ELR (cell line): ENCODE measurements around the gene SLITRK1.
A peak's percentile ranks its signal among the peaks of the same experiment; 100 is the strongest.

Experiments
- DNase-seq: peaks from one replicate; pipeline ENCODE4 v3.0.0-alpha.2; 2015; ENCODE audit warnings: low read depth

The SLITRK1 gene

DNA sequence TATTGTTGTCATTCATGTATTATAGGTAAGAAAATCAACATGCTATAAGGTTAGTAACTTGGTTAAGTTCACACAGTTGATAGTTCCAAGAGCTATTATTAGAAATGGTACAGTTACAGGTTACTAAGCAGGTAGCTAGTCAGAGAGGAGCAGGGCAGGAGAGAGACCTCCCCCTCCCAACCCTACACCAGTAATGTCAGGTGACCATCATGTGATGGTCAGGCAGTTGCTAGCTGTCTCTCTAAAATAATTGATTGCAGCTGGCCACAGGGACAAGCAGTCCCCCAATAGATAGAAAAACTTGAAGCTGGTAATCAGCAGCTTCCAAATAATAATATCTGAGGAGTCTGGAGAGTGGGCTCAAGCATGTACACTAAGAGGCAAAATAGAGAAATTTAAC is 14.6 kb downstream of the SLITRK1 start:
- no peak for DNase-seq

DNA sequence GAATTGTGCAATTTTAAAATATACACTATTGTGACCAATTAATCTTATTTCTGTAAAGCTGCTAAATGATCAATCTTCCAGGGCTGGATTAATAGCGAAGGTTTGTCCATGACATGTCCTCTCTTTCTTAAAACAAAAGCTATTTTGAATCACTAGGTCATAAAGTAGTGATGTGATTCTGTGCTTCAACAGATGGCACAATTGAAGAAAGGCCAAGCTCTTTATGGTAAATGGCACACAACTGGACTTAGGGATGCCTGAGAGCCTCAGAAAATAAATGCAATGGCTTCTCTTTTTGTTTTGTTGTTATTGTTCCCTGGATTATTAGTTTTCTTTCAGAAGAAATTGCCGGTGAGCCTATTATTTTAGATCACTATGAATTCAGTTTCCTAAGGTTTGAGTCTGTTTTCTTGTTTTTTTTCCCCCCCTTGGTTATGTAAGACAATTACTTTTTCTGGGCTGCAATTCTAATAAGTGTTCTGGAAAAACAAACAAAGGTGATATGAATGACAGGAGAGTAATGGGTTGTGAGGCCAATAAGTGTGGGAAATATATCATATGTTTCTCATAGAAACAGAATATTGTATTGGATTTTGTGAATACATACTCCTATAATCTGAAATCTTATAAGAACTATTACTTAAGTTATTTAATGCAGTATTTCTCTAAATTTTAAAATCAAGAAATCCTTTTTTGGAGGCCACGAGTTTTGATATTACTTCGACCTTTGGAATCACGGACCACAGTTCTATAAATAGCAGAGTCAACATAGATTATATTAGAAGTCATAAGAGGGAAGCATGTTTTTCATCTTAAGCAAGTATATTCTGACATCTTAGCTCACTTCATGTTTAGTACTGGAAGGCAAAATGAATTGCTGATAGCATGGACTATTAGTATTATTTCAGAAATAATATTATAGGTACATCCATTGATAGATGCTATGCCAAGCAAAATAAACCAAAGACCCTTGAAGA is 16.8 kb downstream of the SLITRK1 start:
- no peak for DNase-seq

DNA sequence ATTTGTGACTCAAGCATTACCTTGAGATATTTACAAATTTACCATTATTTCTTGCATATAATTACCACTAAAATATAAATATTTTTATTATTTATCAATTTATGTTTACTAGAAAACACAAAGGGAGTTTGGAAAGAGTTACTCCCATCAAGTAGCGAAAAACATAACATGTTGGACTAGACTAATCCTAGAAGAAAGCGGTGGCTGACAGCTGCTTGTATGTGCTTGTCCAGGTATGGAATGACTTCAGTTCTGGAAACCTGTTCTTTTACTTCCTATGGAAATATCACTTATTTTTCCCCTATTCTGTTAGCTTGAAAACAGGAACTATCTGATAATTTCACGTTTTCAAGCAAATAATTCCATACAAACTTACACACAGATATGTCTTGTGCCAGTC is 28.5 kb downstream of the SLITRK1 start:
- no peak for DNase-seq

DNA sequence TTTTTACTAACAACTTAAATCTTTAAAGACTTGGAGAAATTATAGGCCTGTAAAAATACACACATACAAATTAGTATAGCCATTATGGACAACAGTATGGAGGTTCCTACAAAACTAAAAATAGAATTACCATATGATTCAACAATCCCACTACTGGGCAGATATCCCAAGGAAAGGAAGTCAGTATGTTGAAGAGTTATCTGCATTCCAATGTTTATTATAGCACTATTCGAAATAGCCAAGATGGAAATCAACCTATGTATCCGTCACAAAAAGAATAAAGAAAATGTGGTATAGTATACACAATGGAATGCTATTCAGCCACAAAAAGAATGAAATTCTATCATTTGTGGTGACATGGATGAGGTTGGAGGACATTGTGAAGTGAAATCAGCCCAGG is 37.2 kb downstream of the SLITRK1 start:
- DNase-seq: peak; percentile 4

DNA sequence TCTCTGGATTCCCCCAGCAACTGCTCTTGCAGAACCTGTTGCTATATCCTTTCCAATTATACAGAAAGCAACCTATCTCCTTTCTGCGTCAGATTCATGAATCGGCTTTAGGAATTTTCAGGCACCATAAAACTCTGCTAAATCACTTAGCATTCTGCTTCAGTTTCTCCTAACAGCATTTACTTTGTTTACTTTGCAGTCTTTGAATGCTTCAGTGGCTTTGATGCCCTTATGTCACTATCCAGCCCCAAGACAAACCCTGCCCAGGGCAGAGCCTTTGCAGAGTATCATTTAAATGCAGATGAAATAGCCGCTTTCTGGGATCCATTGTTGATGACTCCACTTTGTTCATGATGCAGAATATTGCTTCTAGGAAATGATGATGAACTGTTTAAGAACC is 43.1 kb downstream of the SLITRK1 start:
- no peak for DNase-seq

DNA sequence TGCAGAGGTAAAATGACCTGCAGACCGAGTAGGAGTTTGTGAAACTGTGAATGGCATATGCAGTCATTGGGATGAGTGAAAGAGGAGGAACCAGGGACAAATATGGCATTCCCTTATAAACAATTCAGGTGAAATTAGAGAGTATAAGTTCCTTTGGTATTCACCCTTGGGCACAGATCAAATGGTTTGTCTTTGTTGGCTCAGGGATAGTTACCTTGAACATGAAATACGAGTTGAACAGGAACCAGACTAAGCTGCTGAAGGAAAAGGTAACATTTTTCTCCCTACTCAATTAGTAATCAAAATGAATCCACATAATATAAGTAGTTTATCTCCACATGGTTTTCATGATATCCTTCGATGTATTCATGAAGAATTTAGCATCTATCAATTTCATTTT is 50.5 kb downstream of the SLITRK1 start:
- no peak for DNase-seq

DNA sequence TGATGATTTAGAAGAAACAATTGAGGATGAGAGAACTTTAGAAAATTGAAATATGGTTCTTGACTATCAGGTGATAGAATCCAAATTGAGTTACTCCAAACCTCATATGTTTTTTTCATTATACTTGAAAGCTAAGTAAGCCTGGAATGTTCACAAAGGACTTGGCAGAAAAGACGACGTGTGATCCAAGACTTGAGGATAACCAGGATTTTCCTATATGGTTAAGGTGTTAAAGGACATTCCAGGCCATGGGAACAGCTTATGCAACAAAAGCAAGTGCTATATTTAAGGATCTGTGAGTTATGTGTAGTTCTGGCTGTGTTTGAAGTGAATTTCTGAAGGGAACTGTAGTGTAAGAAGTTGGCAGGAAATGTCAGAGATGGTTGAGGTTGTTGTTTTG is 52.5 kb downstream of the SLITRK1 start:
- no peak for DNase-seq

DNA sequence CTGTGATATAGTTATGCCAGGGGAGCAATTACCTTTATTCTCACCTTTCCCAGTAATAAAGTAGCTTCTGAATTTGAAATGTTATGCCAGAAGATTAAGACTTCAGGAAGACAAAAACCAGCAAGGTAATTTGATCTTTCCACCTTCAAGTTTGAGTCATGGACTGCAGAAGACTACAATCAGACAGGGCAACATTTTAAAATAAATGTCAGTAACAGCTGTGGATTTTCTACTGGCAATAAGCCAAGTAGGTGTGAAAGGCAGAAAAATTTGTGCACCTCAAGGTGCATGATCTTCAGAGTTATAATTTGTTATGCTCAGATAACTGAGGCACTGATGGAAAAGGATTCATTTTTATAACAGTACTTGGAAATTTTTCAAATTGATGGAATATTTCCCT is 54.9 kb downstream of the SLITRK1 start:
- DNase-seq: no peak
